Panc1 (cell line): ENCODE results near the gene ZDHHC18.

Source experiments
- CTCF ChIP-seq: fragments of 450-650 bp; IDR thresholded peaks from 2 replicates; pipeline ENCODE4 v1.5.1; 2017; ENCODE audit warnings: mild to moderate bottlenecking
- SIN3A ChIP-seq: IDR thresholded peaks from 2 replicates; pipeline ENCODE4 v1.6.1; 2012; ENCODE audit warnings: low read depth, mild to moderate bottlenecking, low read length, moderate library complexity, borderline replicate concordance; ENCODE audit not compliant: insufficient read depth

- no peak for TF ChIP-seq CTCF
- no peak for TF ChIP-seq SIN3A
These were observed 22.7 kb downstream of the ZDHHC18 start for GRCh38 chr1:26848941-26849774.
